ENCODE data around the gene CKLF.

- TF ChIP-seq, protein P1, sequence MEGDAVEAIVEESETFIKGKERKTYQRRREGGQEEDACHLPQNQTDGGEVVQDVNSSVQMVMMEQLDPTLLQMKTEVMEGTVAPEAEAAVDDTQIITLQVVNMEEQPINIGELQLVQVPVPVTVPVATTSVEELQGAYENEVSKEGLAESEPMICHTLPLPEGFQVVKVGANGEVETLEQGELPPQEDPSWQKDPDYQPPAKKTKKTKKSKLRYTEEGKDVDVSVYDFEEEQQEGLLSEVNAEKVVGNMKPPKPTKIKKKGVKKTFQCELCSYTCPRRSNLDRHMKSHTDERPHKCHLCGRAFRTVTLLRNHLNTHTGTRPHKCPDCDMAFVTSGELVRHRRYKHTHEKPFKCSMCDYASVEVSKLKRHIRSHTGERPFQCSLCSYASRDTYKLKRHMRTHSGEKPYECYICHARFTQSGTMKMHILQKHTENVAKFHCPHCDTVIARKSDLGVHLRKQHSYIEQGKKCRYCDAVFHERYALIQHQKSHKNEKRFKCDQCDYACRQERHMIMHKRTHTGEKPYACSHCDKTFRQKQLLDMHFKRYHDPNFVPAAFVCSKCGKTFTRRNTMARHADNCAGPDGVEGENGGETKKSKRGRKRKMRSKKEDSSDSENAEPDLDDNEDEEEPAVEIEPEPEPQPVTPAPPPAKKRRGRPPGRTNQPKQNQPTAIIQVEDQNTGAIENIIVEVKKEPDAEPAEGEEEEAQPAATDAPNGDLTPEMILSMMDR (IDR thresholded peaks at IDR 0.05) = no peak
- no peak for TF ChIP-seq POLR2A (IDR thresholded peaks at IDR 0.05)
- TF ChIP-seq POLR2AphosphoS5 (IDR thresholded peaks at IDR 0.05) = no peak
- no peak for TF ChIP-seq EP300 (IDR thresholded peaks at IDR 0.05)
These were observed 48.1 kb downstream of the CKLF start for GRCh38 chr16:66600477-66600876.
